GM19372 (cell line): ENCODE data around the gene TRPV6.

ENCODE experiments used
- ATAC-seq: cut with Tn5 transposase; IDR thresholded peaks from one replicate; pipeline ENCODE4 v1.9.1; 2021; ENCODE audit warnings: mild to moderate bottlenecking, low read depth, moderate library complexity; ENCODE audit not compliant: unreplicated experiment

Gene TRPV6

GRCh38 chr7:142887282-142888015, 1.9 kb upstream of the TRPV6 start:
- ATAC-seq, result no peak

- ATAC-seq, result no peak
Observed at GRCh38 chr7:142886866-142887265, 1.3 kb upstream of the TRPV6 start.

GRCh38 chr7:142884286-142884640, 1.3 kb downstream of the TRPV6 start:
- no peak for ATAC-seq

DNA sequence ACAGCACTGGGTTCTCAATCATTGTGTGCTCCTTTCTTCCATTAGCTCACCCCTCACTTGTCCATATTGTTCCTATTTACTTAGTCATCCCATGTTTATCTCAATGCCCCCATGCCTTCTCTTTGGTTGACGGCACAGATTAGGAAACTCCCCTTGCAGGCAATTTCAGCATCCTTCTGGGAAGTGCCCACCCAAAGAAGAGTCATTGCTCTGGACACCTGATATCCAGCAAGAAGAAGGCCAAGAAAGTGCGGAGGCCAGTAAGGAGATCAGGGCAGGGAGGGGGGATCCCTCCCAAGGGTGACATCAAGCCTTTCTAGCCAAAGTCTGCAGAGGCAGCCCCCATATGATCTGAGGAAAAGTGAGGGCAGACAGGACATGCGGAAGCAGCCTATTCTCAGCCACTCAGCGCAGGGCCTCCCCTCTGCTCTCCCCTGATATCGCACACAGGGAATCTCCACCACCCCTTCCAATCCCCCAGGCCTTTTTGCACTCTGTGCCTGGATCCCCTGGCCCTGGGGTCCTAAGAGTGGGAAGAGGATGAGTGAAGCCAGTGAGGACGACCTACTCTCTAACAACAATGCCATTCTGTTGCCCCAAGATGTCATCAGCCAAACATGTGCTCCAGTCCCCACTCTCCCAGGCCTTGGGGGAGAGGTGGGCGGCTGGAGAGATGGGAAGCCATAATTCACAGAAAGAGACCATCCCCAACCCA, 1.8 kb downstream of the TRPV6 start:
- no peak for ATAC-seq

DNA sequence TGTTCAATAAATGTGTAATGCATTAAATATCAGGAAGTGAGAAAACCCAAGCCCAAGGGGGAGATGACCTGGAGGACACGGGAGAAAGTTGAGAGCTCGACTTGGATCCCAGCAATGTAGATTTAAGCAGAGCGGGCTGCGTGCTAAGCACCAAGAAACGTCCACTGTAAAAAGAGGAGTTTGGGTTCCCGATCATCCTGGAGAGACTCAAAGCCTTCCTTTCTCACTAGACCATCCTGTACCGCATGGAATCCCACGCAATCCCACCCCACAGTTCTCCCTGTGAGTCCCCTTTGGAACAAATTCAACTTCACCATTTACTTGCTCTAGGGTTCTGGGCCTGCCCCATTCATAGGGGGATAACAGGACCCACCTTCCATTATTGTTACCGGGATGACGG, 2.4 kb downstream of the TRPV6 start:
- ATAC-seq, result no peak

DNA sequence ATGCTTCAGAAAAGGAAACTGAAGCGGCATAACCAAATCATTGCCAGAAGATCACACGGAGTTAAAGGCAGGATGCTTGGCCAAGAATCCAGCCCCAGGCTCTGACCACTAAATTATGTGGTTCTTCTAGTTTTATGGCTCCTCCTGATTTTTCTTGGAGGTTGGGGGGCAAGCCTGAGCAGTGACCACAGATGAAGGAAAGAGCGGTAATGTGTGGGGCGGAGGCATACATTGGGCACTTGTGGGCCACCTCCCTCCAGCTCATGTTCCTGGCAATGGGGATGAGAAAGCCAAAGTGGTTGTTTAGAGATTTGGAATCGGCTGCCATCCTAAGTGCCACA, 3.2 kb downstream of the TRPV6 start:
- ATAC-seq, result no peak

DNA sequence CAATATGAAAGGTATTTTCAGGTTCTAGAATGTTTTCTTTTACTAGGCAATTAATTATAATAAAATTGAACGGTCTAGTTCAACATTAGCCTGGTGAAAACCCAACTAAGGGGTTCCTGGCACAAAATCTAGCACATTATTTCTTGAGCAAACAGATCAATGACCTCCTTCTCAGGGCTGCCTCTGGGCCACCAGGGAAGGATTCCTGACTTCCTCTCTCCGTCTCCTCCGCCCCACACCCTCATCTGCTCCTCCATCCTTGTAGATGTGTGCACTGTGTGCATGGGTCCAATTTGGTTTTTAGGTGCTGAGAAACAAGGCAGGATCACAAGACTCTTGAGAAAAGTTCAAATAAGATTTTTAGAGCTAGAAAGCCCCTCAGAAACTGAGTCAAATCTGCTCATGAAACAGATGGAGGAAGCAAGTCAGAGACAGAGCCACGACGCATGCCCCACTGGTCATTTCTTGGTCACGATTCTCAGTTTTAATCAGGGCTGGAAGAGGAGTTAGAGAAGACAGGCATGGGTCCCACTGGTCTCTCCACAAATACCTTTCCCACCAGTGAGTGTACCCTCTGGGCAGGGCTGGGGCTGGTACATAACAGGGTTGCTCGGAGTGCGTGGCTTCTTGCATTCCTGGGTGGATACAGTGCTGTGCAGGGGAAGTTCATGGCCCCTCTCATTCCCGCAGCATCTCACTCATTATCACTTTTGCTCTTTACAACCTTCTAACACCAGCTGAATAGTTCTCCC, 3.8 kb downstream of the TRPV6 start:
- ATAC-seq, result no peak

DNA sequence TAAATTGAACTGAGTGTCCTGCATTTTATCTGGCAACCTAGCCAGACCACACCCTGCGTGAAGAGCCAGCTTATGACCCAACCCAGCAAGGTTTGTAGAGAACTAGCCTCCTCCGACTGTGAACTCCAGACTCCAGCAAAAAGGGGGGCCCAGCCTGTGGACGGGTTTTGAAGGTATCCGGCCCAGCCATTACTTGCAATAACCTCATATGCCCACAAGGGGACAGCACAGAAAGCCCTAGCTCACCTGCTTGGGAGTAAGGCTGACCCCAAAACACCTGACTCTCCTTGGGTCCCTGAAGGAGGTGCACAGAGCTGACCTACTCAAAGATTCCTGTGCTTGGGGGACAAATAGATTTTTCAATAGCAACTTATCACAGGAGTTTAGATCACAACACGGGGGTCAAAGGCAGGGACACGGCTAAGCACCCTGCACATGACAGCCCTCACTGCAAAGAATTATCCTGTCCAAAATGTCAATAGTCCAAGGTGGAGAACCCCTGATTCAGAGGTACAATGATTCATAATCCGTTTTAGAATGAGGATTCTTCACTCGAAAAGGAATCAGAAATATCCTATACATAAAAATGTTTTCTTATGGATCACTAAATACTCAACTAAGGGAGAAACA, 4.6 kb downstream of the TRPV6 start:
- peak; percentile 77 for ATAC-seq

DNA sequence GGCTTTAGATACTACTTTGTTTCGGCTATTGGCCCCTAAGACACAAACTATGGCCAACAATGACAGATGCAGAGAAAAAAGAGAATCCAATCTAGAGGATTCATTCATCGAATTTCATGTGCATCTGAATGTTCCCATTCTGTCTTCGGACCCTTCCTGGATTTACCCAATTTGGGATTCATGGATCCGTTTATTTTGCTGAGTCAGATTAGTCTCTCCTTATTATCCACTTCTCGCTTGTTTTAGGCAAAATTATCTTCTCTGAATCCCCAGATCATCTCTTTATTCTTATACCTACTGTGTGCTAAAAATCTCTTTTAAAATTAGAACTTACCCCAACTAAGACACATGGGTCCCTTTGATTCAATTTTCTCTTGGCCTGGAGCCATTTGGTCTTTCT, 6.5 kb downstream of the TRPV6 start:
- no peak for ATAC-seq

GRCh38 chr7:142878315-142878714, 7.2 kb downstream of the TRPV6 start:
- no peak for ATAC-seq

- ATAC-seq, result no peak
Observed at GRCh38 chr7:142876991-142877910, 8.3 kb downstream of the TRPV6 start.

- ATAC-seq, result no peak
Observed at GRCh38 chr7:142876236-142876960, 9.1 kb downstream of the TRPV6 start.

- ATAC-seq, result no peak
Observed at GRCh38 chr7:142875456-142875855, 10.1 kb downstream of the TRPV6 start.

DNA sequence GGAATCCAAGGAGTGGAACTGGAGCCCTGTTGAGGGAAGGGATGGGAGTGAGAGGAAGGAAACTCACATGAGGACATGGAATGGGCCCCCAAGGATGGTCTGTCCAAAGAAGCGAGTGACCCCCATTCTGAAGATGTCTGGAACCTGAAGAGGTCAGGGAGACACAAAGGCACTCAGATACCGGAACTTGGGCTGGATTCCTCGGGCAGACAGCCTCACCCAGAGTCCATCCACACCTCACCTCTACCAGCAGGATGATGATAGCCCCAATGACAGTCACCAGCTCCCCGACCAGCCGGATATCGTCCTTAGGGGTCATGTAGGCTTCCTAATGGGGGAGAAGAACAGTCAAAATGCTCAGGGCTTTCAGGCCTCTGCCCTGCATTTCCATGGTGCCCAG, 10.7 kb downstream of the TRPV6 start:
- ATAC-seq, result no peak

GRCh38 chr7:142874409-142874808, 11.1 kb downstream of the TRPV6 start:
- no peak for ATAC-seq

DNA sequence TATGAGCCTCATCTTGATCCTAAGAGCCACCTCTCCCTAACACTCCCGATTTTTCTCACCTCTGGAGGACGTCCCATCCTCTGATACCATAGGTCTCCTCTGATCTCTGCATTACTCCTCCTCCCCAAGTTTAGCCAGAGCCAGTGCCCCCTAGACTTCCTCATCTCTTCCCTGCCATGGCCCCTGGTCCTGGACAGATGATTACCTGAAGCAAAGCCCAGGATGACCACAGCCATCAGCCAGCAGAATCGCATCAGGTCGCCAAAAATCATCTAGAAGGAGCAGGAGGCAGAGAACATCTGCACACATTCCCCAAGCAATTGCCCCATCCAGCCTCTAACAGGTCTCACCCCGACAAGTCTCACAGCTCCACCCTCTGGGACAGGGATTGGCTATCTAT, 11.7 kb downstream of the TRPV6 start:
- no peak for ATAC-seq

DNA sequence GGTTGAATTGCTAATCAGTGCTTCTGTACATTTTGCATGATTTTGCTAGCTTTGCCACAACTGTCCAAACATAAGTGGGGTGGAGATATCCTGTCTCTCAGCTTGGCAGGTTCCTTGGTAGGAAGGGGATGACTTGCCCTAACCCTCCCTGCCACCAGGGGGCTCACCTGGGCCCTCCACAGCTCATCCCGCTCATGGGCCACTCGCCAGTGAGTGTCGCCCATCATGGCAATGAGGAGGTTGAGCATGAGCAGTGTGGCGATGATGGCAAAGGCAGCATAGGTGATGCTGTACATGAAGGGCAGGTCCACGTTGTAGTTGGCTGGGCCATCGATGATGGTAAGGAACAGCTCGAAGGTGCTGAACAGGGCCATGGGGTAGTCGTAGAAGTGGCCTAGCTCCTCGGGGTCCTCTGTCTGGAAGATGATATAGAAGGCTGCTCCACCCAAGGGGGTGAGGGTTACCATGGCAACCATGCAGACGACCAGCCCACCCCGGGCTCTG, 12.2 kb downstream of the TRPV6 start:
- ATAC-seq, result peak; percentile 64

DNA sequence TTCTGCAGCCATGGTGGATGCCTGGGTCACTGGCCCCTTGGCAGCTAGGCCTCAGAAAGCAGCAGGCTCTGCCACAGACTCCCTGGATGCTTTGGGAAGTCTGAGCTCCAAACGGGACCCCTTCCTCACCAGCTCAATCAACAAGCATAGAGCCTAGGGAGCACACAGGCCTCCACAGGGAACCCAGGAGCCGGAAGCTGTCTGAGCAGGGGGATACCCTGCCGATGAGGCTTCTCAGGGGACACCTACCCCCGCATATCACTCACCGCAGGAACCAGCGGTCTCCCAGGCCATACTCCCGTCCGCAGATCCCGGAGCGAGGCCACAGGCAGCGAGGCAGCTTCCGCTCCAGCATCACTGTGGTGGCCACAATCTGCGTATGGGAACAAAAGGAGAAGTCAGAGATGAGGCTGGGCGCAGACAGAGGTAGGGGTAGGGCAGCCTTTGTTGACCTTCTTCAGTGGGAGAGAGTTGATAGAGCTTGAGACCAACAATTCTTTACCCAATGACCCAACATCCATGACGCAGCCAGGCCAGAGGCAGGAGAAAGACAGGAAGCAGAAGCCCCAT, 13.4 kb downstream of the TRPV6 start:
- no peak for ATAC-seq
